ENCODE measurements around the gene GKN1.

GKN1 gene

DNA sequence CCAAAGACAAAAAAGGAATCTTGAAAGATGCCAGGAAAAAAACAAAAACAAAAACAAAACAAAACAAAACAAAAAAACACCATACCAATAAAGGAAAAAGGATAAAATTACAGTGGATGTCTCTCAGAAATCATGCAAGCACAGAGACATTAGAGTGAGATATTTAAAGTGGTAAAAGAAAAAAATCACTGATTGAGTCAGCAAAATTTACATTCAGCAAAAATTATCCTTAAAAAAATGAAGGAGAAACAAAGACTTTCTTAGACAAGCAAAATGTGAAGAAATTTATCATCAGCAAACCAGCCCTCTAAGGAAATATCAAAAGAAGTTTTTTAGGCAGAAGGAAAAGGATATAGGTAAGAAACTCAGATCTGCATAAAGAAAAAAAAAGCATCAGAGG lies 10.2 kb upstream of the GKN1 start:
- no peak for DNase-seq

DNA sequence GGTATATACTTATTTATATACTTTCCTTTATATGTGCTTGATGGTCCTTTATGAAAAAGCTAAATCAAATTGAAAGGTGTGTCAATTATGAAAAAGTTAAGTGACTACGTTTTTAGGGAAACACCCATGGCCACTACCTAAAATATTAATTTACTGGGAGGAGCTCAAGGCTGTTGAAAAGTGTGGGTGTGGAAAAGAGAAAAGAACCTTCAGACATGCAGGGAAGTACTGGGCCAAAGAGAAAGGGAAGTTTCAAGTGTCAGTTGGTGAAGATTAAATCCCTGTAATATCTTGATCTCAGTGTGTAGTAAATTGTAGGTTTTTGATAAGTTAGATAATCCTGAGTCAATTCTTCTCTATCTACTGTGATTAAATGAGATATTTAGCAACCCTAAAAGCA lies 6.2 kb upstream of the GKN1 start:
- no peak for DNase-seq

DNA sequence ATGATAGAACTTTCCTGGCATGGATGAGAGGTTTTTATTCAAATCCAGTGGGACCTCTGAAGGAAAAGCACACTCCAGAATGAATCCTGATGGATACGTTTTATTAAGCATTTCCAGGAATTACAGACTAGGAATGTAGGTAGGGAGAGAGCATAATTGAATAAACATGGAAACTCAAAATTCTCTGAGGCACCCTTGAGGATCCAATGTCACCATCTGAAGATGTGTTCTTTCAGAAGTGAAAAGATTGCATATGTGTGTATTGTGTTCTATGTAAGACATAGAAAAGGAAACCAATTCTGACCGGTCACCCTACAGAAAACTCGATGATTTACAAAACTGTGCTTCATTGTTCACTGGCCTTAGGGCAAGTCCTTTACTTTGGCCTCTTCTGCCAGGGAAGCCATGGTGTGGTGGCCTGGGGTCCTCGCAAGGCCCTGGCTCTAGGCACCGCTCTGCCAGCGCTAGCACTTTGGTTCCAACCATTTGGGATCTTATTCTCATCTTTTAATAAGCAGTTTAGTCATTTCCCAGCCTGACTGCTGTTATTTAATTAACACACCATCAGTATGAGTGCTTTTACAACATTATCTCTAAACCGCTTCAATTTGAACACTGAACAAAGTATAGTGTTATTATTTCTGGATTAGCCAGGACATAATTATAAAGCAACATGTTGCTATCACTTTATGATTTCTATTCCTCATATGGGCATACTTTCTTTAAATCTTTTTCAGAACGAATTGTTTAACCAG lies 4.5 kb upstream of the GKN1 start:
- DNase-seq, result no peak

DNA sequence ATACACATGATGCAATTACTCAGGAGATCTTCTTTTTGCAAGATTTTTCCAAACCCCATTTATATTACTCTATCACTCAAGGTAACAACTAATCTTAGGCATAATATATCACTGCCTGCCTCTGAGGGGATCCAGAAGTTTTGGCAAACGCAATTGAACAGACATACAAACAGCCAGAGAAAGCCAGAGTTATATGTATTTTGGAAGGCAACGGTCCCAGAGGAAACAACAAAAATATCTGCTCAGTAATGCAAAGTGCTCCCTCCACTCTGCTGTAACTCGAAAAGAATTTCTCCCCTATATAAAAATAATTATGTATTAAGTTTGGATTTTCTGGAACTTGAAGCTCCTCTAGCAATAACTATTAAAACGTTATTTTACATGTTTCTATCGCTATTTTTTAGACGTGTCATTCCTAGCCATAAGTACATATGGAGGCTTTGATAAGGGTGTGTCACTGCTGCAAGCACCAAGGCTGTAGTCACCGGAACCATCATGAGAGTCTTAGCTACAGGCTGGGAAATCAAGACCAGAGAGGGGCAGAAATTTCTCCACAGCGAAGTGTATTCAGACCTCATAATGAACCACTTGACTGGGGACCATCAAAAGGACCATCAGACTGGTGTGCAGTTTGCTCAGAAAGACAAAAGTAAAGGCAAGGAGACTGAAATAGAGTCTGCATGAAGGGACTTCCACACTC lies 3.7 kb upstream of the GKN1 start:
- no peak for DNase-seq

DNA sequence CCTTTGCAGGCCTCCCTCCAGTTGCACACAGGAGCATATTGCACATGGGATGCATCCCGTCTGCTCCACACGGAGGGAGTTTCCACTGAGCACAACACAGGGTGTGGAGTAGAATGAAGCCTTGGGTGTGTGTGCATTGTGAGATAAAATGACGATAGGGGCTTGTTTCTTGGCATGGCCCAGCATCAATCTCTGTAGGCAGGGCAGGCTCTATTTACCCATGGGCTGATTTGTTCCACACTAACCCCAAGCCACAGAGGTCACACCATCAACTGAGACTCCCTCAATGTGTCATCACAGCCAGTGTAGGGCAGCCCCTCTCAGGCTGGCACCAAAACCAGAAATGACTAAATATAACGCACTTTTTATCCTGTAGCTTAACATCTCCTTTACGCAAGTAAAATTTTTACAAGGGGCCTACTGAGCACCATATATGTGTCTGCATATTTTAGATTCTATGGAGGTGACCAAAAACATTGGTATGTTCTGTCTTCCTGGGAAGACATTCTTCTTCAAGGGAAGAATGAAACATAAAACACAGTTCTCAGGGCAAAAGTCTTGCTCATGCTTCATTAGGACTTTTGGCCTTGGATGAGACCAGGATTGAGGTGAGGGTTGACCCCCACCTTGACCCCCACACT lies 2.7 kb upstream of the GKN1 start:
- DNase-seq, result no peak

DNA sequence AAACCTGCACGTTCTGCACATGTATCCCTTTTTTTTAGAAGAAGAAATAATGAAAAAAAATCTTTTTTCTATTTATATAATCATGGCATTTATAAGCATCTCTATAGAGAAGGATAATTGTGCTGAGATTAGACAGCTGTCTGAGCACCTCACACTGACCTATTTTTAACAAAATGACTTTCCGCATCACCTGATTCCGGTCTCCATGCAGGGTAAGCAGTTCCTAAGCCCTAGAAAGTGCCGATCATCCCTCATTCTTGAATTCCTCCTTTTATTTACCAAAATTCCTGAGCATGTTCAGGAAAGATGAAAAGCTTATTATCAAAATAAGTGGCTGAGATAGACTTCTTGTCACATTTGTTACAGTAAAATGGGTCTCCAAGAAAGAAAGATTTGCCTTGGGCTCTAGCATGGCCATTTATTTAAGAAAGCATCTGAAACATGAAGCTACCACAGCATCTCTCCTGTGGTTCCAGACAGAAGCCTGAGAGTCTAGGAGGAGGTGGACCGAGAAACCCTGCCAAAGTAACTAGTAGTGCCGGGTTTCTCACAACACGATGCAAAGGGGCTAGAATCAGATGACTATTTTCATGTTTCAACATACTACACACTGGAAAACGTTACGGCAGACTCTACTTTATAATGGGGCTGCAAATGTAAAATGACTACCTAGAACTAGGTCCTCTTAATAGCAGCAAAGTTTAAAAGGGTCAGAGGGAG lies 670 bp downstream of the GKN1 start:
- no peak for DNase-seq

DNA sequence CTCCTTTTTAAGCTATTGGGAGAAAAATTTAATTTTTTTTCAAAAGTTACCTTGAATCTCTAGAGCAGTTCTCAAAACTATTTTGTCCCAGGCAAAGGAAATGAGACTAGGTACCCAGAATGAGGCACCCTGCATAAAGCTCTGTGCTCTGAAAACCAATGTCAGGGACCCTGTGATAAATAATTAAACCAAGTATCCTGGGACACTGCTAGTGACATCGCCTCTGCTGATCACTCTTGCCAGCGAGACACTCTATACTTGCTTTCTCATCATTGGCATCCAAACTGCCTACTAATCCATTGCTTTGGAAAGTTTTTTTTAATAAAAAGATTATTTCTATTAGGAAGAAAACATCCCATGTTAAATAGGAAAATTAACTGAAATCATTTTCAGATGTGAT lies 1.4 kb downstream of the GKN1 start:
- no peak for DNase-seq

DNA sequence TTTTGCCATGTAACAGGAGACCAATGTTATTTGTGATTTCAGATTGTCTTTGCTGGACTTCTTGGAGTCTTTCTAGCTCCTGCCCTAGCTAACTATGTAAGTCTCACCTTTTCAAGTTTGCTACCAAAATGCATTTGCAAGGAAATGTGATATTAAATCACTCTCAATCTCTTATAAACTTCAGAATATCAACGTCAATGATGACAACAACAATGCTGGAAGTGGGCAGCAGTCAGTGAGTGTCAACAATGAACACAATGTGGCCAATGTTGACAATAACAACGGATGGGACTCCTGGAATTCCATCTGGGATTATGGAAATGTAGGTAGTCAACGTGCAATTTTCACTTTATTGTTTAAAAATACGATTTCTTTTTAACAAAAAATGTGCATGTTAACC lies 3.0 kb downstream of the GKN1 start:
- DNase-seq, result no peak

DNA sequence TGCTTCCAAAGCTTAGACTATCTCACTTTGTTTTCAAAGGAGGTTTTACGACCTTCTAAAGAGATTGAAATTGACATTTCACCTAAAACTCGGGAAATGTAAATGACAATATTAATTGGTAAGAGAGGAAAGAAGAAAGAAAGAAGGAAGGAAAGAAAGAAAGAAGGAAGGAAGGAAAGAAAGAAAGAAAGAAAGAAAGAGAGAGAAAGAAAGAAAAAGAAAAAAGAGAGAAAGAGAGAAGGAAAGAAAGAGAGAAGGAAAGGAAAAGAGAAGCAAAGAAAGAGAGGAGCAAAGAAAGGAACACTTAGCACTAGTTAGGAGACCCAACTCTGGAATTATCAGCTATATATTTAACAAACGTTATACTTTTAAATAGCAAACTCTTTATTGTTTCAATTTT lies 3.7 kb downstream of the GKN1 start:
- no peak for DNase-seq

DNA sequence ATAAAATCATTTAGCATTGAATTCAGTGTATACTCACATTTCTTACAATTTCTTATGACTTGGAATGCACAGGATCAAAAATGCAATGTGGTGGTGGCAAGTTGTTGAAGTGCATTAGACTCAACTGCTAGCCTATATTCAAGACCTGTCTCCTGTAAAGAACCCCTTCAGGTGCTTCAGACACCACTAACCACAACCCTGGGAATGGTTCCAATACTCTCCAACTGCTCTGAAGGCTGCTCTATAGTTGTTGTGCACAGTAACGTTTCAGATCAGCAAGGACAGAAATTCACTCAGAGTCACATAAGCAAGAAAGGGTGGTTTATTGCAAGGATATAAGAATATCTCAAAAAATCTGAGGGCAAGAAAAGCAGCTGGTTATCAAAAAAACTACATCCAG lies 6.5 kb downstream of the GKN1 start:
- no peak for DNase-seq

DNA sequence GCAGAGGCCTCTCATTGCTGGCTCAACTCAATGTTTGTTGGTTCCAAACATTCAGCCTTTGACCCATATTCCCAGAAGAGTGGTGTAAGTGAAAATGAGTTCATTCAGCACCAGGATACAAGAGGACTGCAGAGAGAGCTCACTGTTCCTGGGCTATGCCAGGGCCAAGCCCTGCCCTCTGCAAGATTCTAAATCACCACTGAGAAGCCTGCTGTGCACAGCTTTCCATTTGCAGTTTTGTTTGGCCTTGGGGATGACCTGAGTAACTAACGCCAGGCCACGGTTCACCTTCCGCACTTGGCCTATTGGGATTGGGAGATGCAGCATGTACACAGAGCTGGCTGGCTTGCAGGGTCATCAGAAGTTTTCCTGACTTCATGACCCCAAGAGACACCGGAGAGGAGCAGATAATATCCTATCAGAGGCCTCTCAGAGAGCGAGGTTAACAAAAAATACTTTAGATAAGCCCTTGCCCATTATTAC lies 12.6 kb downstream of the GKN1 start:
- DNase-seq, result no peak

DNA sequence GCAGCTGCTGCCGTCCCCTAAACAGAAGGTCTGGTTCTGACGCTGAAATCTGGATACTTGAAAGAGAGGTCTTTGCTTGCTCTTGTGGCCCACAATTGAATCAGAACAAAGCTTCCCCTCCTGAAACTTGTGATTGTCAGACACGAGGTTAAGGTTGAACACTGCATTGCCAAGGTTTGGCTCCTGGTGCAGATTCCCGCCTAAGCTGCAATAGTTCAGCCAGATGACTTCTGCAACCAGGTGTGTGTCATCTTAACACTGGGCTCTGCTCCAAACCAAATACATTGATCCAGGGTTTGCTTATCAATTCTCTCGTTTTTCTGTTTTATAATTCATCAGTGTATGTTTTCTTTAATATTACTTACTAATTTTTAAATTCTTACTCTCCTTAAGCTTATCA lies 14.6 kb downstream of the GKN1 start:
- DNase-seq, result no peak

DNA sequence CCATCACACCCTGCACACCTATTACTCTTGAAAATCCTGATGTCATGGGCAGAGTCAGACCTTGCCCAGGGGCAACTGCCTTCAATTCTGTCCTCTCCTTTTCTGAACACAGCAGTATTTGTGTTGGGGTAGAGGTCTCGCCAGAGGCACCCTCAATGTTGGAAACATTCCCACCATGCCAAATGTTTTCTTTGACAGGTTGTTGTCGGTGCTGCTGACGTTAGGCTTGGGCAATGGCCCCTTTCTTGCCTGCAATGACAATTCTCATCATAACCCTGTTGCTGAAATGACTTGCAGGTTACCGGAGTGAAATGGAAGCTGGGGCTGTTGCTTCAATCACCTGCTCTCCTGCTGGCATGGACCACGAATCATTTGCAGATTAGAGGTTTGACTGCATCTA lies 17.9 kb downstream of the GKN1 start:
- no peak for DNase-seq

DNA sequence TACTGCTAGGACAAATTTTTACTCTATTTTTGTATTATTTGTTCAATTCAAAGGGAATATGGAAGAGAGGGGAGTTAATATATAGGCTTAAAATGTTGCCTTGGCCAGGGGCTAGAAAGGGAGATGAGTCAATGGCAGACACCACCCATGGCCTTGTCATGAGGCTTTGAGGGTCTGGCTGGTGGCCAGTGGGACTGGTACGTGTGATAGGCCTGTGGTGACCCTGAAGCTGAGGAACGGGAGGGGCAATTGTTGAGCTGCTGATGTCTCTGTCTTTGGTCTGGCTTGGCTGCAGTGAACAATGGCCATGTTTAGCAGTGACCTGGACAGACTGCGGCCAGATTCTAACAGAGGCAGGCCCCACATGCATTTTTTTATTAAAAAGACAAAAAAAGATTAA lies 18.5 kb downstream of the GKN1 start:
- DNase-seq, result no peak

DNA sequence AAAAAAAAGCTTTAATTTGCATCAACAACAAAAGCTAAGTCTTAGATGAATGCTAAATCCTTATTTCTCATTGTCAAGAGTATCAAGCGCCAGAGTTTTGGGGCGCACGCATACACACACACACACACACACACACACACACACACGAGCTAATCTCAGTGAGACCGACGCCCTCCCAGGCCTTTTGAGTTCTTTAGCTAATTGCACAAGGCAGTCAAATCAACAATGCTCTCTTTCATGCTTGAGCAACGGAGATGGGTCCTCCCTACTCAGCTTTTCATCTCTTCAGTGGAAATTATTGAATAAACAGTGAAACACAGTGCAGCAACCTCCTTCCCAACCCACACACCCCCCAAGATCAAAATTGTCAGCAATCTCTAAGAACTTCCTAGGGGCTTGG lies 19.2 kb downstream of the GKN1 start:
- DNase-seq, result peak; percentile 18

DNA sequence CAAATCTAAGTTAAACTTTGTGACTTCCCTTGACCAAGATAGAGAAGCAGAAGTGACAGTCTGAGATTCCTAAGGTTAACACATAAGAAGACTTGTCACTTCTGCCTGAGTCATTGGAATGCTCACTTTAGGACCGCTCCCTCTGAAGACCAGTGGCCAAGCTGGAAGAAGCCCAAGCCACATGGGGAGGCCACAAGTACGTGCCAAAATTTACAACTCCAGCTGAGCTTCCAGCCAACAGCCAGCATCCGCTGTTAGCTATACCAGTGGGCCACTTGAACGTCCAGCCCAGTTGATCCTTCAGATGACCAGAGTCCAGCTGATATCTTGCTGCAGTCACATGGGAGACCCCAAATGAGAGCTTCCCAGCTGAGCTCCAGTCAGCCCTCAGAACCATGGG lies 20.4 kb downstream of the GKN1 start:
- no peak for DNase-seq

DNA sequence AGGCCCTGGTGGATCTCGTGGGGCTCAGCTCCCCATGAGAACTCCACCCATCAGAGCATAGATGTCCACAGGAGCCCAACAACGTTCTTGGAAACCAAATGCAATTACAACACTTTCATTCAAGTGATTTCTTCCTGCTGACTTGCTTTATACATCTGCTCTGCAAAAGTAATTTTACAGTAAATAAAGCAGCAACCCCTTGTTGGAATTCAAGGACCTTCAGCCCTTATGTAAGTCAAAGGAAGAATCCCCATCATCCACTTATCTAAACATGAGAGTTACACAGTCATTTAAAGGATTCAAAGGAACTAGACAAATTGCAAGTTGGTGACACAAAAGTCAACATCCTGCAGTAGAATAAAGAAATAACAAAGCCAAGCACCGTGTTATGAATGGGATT lies 21.5 kb downstream of the GKN1 start:
- no peak for DNase-seq

DNA sequence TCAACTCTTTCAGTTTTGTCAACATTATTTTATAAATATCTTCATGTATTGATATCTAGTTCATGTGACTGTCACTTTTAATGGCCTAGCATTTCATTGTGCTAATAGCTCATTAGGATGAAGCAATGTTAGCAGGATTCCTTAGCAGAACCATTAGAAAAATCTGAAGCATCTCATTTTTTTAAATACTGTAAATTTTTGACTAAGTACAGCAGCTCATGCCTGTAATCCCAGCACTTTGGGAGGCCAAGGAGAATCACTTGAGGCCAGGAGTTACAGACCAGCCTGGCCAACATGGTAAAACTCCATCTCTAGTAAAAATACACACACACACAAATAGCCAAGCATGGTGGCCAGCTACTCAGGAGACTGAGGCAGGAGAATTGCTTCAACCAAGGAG lies 23.0 kb downstream of the GKN1 start:
- no peak for DNase-seq

DNA sequence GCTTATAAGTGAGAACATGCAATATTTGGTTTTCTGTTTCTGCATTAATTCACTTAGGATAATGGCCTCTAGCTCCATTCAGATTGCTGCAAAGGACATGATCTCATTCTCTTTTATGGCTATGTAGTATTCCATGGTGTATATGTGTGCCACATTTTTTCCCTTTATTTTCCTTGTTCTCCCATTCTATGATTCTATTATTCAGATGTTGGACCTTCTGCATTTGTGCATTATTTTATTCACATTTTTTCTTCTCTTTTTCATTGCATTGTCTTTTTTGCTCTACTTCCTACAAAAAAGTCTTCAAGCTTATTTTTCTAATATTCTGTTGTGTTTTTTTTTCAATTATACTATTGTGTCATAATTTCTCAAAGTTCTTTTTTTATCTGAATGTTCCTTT lies 27.4 kb downstream of the GKN1 start:
- DNase-seq, result no peak

DNA sequence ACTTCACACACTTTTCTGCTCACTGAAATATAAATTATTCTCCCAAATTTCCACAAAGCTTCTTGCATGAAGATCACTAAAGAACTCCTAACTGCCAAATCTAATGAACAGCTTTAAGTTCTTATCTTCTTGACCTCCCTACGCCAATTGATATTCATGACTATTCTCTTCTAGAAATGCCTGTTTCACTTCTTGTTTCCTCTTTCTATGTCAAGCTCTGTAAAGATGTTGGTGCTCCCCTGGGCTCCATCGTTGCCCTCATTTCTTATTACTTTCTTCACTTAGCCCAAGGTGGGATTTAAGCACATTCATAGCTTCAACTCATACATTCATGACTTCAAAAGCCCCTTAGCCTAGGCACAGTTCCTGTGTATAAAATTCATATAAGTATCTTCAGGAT lies 29.3 kb downstream of the GKN1 start:
- no peak for DNase-seq

DNA sequence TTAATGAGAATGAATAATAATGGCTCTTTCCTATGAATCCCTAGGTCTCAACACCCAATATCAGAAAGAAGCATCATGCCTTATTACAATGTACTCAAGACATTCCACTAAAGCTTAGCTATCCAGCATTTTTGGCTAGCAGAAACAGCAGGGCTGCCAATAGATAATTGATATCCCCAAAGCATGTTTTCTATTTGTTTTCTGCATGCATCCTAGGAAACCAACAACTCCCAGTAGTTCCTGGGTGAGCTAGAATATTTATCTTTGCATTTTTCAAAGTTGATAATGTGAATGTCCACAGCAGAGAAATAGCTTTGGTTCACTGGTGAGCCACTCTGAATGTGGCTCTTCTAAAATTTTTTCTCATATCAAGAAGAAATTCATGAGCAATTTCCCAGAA lies 32.7 kb downstream of the GKN1 start:
- no peak for DNase-seq

DNA sequence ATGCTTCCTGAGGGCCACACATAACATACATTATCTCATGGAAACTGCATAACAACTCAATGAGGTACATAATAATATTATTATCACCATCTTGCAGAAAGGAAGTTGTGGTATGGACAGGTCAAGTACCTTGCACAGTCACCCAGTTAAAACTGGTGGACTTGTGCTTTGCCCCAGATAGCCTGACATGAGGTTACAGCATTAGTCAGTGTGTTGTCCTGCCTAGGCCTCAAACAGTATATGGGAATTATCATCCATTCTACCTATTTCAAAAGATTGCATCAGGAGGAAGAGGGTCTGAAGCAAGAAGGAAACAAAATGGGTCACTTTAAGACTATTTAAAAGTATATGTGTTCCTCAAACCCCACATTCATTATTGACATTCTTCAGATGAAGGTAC lies 33.2 kb downstream of the GKN1 start:
- no peak for DNase-seq

DNA sequence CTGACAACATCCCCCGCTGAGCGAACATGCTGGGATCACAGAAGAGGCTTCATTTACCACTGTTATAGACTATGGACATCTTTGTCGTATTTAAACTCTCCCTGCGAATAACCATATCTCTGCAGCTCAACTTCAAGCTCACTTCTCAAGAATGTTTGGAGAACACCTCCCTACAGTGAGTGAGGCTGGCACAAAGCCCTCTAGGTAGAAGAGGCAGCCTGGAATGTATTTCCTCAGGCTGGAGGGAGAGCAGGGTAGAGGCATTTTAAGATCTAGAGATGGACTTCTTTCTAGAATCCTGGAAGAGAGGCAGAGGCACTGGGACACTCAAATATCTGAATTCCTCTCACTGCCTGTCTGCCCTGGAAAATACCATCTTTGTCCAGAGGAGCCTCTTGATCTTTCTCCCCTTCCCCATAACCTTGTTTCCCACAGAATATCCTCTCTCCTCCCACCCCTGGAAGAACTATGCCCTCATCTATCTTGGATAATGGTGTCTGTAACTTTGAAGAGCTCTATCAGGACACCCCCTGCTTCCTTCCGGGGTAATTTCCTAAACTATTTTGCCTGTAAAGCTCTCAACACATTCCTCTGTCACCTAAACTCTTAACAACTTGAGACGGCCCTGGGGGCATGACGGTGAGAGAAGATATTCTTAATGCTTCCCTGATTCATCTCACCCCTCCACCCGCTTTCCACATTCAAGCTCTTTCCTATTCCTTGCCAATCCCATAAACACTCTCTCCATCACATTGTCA lies 36.2 kb downstream of the GKN1 start:
- DNase-seq, result no peak

Measured in NCI-H748 treated with DMSO at 0.1 percent for 48 hours (cell line).